CD4-positive, alpha-beta T cell treated with Interleukin-15 for 4 hours (primary cell): Measurements from ENCODE around the gene THRB.

Experiments
- DNase-seq: peaks from one replicate; pipeline ENCODE4 v3.0.0-alpha.2; 2020; ENCODE audit warnings: low spot score

Gene THRB

DNA sequence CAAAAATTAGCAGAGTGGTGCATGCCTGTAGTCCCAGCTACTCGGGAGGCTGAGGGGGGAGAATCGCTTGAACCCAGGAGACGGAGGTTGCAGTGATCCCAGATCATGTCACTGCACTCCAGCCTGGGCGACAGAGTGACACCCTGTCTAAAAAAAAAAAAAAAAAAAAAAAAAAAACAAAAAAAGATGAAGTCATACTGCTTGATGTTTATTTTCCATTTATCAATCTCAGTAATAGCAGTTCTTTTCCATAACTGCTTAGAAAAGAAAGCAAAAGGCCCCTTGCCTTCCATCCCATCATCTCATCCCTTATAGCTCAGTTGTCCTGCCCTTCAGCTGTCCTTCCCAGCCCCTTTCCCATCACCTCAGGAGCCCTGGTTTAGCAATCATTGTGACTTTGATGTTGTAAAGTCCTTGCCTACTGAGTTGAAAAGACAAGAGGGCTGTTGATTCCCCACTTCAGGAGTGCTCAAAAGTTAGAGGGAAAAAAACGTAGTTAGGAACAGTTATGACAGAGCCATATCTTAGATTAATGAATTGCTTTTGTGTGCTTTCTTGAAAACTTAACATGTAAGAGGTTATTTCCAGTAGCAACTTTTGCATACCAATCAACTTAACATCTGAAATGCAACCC lies 18.0 kb upstream of the THRB start:
- DNase-seq, result no peak

DNA sequence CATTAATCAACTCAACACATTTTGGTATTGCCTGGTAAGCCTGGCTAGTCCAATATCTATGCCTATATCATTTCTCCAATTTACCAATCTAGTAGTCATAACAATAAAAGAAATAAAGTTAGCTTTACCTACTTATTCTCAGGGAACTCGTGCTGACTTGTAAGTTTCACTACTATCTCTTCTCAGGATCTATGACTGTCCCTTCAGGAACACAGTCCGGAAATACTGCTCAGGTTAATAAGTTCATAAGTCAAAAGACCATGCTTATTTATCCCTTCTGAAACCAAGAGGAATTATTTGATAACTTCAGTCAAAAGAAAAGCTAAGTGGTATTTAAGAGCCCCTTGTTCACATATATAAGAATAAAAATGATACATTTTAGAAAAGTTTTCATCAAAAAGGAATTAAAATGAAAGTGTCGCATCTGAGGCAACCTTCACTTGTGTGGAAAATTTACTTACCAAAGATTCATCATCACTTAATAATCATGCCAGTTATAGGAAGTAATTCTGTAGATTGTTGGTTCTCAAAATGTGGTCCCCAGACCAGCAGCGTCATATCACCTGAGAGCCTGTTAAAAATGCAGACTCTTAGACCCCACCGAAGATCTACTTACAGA lies 15.5 kb upstream of the THRB start:
- no peak for DNase-seq

DNA sequence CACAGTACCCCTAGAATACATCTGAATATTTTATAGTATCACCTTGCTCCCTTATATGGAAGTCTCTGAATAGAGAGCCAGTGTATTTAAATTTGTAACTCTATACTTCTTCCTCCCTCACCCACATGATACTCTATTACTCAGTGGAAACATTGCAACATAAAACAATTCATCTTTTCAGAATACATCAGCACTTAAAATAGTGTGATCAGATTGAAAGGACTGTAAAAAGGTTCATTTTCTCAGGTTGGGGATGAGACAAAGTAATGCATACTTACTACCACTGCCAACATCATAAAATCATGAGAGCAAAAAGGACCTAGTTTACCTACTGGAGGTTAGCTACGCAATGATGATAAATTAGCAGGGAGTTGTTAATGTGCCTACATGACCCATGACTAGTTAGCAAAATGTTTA lies 13.8 kb upstream of the THRB start:
- no peak for DNase-seq

DNA sequence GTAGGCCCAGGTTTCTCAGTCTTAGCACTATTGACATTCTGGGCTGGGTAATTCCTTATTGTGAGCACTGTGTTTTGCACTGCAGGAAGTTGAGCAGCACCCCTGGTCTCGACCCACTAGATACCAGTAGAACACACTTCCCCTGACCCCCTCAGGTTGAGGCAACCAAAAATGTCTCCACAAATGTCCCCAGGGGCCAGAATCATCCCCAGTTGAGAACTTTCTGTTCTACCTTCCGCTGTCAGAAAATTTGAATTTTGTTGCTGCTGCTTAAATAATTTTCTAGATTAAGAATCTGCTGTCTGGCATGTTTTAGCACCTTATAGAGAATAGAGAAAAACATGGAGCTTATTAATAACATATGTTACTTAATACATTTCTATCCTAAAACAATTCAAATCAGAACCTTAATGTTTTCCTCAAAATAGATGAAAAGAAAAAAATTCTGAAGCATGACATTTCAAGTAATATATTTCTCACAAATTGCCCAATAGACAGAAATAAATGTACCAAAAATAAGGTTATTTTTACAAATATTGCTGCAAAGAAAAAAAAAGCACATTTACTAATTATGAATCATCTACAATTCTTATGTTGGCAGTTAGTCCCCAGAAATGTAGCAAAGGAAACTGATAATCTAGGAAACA lies 13.2 kb upstream of the THRB start:
- no peak for DNase-seq

DNA sequence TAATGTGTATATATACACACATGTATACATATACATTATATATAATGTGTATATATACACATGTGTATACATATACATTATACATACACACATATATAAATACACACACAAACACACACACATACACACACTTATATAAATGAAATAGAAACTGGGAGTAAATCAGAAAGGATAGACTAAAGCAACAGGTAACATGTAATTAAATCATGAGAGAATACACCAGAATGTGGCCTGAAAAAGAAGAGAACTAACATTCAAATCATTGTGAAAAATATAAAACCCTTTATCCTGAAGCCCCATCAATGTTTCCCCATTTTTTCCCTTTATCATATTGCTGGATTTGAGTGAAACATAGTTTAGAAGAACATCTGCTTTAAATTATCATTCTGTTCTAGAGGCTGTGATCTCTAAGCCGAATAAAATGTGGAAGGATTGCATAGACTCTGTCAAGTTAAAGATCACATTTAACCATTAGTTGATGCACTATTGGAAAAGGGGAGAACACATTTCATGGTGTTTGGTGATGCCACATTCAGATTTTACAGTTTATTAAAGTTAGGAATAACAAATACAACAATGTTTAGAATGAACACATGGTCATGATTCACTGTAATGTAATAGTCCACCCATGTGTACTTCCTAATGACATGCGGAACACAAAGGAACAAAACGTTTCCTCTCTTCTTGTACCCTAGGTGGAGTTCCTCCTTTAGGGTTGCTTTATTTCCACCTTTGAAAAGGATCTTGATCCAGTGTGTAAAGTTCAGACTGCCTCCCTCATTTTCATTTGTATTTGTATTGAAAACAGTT lies 12.5 kb upstream of the THRB start:
- no peak for DNase-seq

DNA sequence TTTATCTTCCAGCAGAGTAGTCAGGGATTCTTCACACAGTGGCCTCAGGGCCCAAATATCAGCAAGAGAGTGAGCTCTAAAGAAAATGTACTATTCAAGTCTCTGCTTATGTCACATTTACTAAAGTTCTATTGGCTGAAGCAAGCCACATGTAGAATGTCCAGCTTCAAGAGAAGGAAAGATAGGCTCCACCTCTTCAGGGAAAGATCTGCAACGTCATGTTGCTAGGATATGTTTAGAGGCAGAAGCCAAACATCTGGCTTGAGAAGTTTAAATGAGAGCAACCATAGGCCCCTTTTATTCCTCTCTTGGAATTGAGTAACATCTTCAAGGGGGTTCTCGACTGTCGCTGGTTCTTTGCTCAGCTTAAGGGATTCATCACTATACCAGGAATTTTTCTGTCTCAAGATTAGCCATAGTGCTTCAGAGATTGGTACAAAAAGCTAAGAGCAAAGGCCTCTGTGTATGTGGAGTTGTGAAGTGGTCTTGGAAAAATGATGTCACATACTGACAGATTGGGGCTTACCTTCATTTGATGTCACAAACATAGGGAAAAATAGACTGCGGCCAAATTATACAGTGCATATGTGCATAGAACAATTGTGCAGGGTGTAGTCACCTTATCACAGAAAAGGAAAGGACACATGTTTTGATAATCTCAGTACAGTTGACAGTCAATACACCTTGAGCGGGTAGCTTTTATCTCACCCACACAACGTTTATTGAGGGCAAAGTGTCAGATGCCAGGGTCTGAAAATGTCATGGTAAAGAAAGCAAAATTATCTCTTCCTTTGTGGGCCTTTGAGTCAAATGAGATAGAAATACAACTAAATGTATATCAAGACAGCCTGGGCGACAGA lies 11.3 kb upstream of the THRB start:
- DNase-seq, result no peak

DNA sequence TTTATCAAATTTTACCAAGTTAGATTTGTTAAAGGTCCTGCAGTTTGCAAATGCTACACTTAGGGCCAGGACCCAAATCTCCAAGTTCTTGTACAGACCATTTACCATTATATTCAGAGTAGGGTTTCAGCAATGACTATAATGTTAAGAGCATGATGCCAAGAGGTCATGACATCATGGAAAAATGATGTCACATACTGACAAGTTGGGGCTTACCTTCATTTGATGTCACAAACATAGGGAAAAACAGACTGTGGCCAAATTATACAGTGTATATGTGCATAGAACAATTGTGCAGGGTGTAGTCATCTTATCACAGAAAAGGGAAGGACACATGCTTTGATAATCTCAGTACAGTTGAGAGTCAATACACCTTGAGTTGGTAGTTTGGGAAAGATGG lies 10.1 kb upstream of the THRB start:
- DNase-seq, result no peak

DNA sequence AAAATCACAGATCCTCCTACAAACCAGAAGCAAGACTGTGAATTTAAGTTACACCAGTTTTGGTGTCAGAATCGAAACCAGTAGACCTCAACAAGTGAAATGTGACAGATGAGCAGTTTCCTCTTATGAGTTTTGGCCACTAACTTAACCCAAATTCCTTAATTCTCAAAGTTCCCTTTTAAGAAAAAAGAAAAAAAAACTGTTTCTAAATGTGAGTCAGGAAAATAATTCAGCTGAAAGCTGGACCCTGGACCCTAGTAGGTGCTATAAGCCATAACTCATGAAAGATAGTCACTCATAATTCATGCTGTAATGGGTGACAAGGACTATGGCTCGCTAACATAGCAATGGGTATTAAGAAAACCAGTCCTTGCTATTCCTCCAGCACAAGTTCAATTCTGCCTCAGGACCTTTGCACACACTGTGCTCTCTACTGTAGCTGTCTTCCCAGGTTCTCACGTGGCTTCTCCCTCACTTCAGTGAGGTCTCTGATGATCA lies 9.0 kb upstream of the THRB start:
- DNase-seq, result no peak

DNA sequence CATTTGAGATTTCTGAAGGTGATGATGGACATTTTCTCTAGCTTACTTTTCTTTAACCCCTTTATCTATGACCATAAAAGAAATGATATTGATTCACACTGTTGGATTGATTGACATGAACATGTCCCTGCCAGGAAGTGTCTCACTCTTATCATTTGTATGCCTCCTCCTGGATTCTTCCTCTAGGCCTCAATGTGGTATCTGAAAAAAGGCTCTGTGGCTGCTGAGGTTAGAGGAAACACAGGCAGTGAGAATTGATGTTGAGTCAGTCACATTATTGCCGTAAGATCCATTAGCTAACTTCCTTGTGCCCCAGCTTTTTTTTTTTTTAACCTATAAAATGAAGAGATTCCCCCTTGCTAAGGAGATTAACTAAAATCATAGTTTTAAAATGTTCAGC lies 8.0 kb upstream of the THRB start:
- no peak for DNase-seq

DNA sequence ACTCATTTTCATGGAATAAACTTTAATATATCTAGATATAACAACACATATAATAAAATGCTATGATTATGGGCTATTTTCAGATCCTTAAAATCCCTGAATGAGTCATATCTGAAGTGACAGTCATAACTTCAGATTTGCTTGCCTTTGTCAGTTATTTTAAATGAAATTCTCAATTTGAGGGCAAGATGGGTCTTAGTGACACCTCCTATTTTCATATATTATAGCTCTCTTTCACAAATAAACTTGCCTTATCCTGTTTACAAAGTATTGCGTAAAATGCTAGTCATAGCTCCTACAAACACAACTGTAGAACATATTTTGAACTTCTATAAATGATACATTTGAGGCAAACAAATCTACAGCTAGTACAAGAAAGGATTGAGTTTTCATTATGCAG lies 6.2 kb upstream of the THRB start:
- DNase-seq, result no peak

DNA sequence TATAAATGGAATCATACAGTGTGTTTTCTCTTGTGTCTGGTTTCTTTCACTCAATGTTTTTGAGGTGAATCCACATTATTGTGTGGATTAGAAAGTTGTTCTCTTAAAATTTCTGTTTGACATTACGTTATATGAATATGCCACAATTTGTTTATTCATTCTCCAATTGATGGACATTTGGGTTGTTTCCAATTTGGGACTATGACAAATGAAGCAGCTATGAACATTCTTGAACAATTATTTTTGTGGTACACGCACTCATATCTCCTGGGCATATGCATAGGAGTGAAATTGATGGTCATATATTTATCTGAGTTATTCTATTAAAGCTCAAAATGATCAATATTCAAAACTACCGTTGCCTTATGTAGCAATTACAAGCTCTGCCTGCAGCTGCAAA lies 5.3 kb upstream of the THRB start:
- DNase-seq, result no peak

DNA sequence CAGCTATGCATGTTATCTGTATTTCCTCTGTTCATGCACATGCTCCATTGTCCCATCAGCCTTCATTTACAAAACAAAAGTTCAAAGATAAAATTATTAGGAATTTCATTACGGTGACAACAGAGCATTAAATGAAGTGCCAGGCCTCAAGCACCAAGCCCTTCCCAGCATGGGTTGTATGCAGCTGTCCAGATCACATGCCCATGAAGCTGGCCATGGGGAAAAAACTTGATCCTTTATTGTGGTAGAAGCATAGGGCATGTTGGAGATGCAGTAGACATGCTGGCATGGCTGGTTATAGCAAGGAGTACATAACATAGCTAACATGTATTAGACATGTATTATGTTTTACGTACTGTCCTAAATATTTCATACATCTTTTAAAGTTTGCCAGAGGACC lies 4.1 kb upstream of the THRB start:
- DNase-seq, result no peak

DNA sequence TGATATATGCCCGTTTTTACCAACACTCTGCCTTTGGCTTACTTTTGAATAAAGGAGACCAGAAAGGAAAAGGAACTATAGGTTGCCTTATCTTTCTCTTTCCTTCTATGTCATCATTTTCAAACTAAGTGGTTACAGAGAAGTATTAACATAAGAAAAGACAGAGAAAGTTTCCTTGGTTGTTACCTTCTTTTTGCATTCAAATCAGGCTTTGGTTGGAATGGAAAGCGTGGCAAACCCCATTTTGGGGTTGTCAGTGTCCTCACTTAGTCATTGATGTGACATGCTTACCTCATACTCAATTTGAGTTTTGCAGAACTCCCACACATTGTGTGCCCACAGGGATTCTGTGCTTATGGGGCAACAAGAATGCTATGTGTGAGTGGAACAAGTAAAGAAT lies 3.7 kb upstream of the THRB start:
- no peak for DNase-seq

DNA sequence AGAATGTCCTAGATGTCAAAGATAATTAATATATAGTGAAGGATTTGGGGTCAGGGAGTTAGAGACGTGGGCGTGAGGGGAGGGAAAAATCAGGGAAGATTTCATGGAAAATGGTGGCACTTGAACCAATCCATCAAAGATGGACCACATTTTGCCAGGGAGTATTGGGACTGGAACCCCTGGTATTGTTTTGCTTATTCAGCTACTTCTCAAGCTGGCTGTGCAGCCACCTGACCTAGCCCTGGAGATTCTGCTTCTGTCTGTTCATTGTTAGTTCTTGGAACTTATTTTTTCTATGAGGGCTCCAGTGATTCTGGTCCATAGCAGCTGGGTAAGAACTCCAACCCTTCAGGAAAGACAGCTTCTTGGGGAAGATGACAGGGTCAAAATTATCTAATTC lies 3.3 kb upstream of the THRB start:
- DNase-seq, result no peak

DNA sequence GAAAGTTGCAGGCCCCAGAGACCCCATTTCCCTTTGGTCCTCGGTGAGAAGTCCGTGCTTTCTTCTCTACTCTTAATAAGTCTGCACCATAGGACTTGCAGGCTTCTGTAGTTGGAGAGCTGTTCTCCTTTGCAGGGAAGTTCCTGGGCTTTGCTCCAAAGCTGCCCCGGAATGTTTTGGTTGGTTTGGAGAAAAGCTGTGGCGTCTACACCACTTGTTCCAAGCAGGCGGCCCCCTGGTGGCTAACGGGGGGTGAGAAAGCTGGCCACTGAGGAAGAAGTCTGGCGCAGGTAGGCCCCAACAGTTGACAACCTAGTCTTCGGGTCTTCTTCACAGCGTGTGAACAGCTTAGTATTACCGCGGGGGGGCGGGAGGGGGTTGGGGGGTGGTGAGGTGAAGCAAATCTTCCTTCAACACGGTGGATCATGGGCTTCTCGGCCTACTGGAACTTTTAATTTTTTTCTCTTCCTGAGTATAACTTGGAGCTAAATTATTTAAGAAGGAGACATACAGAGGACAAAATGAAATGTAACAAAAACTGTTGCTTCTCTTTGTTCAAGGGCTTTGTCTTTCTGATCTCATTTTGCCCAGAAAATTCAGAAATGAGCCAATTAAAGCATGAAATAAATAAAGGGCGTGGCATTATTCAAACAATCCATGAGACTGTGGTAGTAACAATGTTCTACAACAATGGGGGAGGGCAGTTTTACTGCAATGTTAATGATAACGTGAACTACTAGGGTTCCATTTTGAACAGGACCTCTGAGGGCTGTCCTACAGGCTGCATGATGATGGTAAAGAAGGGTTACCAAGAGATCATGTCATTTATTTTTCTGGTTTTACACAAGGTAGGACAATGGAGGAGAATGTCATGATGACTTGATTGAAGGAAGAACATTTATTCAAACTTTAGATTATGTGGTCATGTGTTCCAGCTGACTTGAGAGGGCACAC lies 2.2 kb upstream of the THRB start:
- no peak for DNase-seq

DNA sequence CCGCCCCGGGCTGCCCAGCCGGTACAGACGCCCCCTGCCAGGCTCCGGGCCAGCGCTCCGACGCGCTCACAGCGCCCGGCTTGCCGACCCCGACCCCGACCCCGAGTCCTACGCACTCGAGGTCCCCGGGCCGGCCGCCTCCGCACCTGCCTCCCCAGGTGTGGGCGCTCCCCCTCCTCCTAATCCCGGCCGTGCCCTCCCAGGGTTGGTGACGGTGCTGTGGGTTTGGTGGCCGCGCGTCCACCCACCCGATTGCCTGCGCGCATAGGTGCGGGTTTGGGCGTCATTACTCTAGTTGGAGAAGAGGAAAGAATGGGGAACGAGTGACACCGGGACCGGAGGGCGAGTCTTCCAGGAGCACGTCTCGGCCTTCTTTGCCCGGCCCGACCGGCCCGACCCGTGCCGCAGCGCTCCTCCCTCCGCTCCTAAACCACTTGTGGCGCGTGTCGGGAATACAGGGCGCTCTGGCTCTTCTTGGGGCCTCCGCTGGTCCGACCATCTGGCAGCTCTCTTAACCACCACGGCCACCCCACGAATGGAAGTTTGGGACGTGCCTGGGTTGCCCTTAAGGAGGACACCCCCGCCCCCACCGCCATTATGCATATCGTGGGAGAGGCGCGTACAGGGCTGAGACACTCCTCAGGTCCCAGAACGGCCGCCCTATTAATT lies 810 bp upstream of the THRB start:
- no peak for DNase-seq

DNA sequence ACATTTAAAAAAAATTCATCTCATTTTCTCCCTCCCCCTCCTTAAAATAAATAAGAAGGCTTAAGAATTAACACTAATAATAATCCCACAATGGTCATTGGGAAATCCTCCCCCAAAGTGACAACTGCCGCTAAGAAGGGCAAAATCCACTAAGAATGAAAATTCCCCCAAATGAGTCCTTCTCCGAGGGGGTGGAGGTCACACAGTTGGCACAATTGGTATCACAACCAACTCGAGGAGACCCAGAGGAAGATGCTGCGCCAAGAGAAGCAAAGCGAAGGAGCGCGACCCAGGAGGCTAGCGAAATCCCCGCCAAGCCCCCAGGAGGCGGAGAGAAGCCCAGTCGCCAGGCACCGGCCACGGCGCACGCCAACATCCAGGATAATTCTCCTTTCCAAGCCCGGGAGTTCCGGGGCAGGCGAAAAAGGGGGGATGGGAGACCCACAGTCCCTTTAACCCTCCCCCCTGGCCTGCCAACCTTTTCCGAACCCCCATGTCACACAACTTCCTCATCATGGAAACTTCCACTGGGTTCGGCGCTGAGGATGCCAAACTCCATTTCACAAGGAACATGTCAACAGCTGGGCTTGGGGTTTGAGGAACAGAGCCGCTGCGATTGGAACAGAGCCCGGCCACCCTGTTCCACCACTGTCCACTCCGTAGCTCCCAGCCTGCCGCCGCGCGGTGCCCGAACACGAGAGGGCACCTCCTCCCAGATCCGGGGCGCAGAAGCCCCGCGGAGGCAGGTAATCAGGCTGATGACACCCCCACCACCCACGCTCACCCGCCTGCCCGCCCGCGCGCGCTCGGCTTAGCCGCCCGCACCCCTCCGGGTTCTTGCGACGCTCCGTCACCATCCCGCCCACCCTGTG lies 668 bp downstream of the THRB start:
- DNase-seq, result no peak

DNA sequence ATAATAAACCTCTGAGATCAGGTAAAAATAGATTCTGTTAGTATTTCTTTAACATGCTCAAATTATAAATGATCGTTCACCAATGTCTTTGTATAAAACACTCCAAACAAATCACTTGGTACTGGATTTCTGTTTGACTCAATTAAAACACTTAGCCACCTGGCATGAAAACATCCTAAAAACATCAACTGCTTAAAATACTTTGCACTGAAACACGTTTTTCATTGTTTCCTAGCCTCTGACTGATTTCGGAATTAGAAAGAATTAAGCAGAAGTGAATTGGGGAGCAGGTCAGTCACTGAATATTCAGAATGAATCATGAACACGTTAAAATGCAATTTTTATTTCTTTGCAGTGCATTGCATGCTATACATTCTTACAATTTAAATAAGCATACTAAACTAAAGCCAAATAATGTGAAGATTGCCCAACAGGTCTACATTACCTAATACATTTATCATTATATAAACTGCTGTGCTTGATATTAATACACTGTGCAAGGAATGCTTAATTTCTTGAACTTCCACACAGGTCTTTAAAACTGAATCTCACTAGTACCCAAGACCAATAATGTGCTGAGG lies 1.6 kb downstream of the THRB start:
- no peak for DNase-seq

DNA sequence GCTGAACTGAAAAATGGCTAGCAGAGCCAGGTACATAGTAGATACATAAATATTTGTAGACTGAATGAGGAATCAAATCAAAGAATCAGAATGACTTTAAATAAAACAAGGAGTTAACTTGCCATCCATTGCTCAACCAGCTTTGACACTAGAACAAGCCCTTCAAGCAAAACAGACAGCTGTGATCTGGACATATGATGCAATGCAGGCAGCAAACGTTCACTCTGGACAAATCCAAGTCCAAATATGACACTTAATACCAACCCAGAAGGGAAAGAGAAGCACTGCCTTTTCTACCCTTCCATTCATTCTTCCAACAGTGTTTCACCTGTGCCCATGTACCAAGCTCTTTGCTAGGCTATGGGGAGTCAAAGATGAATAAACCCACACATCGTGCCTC lies 4.5 kb downstream of the THRB start:
- DNase-seq, result no peak
